SH-SY5Y (cell line): ENCODE measurements around the gene PDK2.

Experiments
- GATA2 ChIP-seq: IDR thresholded peaks from 2 replicates; pipeline ENCODE4 v1.6.1; 2011; ENCODE audit warnings: mild to moderate bottlenecking, low read depth, low read length
- GATA3 ChIP-seq: IDR thresholded peaks from 2 replicates; pipeline ENCODE4 v1.6.1; 2011; ENCODE audit warnings: low read depth, mild to moderate bottlenecking, low read length, moderate library complexity

GRCh38 chr17:50091918-50092285 lies 3.2 kb upstream of the PDK2 start:
- TF ChIP-seq GATA3 (no peak), GATA2 (no peak)
